ENCODE measurements around the gene MYADML2.

The MYADML2 gene

DNA sequence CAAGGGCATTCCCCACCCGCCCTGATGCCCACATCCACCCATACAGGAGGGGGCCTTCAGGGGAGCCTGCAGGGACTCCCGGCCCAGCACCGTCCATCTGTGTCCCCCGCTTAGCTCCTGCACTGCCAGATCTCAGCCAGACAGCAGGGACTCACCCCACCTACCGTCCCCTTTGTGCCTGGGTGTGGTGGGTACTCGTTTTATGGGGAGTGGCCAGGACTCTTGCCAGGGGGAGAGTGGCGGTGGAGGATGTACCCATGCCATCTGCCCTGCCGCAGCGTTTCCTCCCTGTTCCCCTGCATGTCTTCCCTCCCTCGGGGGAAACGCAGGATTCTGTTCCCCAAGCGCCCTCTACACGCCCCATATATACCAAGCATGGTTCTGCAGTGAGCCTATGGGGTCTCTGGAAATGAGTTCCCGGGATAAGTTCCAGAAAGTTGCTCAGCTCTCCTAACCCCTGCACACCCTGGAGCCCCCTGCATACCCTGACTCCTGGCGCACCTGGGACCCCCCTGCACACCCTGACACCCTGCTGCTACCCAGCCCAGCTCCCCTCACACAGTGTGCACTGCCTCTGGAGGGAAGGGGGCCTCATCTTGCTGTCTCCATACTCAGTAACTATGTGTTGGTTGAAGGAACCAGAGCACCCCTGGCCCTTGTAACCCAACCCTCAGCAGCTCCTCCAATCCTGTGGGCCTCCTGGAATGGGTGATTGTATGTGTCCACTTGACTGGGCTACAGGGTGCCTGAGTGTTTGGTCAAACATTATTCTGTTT lies 15.3 kb downstream of the MYADML2 start:
- DNase-seq (ENCODE audit: extremely low read depth, low read depth) = no peak

DNA sequence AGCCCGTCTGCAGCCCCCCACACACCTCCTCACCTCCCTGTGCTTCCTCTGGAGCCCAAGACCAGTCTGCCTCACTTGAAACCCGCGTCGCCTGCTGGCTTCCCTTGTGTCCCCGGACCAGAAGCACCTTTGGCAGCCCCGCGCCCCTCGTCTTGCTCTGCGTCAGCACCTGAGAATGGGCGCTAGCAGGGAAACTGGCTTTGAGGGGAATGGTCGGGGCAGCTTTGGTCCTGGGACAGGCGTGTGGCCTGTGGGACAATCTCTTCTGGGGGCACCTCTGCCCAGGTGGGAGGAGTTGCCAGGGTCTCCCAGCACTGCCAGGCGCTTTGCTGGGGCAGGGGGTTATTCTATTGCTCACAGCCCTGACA lies 15.9 kb downstream of the MYADML2 start:
- no peak for DNase-seq (ENCODE audit: extremely low read depth, low read depth)
- TF ChIP-seq, protein P1, sequence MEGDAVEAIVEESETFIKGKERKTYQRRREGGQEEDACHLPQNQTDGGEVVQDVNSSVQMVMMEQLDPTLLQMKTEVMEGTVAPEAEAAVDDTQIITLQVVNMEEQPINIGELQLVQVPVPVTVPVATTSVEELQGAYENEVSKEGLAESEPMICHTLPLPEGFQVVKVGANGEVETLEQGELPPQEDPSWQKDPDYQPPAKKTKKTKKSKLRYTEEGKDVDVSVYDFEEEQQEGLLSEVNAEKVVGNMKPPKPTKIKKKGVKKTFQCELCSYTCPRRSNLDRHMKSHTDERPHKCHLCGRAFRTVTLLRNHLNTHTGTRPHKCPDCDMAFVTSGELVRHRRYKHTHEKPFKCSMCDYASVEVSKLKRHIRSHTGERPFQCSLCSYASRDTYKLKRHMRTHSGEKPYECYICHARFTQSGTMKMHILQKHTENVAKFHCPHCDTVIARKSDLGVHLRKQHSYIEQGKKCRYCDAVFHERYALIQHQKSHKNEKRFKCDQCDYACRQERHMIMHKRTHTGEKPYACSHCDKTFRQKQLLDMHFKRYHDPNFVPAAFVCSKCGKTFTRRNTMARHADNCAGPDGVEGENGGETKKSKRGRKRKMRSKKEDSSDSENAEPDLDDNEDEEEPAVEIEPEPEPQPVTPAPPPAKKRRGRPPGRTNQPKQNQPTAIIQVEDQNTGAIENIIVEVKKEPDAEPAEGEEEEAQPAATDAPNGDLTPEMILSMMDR (IDR thresholded peaks at IDR 0.05; ENCODE audit: low read depth, low read length) = no peak

More for the DNA sequence above, 15.3 kb downstream of the MYADML2 start:
- TF ChIP-seq, protein P1 (IDR thresholded peaks at IDR 0.05; ENCODE audit: low read depth, low read length) = no peak

DNA sequence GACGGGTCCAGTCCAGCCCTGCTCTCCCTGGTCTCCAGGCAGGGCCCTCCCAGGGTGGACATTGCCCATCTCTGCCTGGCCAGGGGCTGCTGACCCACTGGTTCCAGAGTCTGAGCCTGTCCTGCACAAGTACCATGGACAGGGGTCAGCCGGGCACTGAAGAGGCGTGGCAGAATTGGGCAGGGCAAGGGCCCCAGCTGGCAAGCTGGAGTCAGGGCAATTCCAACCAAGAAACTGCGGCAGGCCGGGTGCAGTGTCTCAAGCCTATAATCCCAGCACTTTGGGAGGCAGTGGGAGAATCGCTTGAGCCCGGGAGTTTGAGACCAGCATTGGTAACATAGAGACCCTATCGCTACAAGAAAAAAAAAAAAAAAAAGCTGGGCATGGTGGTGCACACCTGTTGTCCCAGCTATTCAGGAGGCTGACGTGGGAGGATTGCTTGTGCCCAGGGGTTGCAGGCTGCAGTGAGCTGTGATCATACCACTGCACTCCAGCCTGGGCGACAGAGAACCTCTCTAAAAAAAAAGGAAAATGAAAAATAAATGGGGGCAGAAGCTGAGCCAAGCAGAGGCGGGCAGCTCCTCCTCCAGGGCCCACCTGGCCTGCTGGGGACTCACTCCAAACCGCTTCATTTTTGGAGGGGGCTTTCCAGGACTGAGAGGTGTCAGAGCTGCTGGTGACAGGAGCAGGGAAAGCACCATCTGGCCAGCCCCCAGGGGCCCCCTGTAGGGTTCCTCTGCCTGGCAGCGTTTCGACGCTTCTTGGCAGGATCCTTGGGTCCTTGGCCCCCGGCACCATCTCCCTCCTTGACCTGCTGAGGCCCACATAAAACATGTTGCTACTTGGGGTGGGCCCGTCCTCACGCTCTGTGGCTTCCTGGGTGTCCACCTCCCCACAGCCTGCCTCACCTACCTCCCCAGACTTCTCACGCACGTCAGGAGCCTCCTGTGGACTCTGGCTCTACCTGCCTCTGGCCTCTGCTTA lies 16.6 kb downstream of the MYADML2 start:
- TF ChIP-seq, protein P1 (IDR thresholded peaks at IDR 0.05; ENCODE audit: low read depth, low read length) = no peak

DNA sequence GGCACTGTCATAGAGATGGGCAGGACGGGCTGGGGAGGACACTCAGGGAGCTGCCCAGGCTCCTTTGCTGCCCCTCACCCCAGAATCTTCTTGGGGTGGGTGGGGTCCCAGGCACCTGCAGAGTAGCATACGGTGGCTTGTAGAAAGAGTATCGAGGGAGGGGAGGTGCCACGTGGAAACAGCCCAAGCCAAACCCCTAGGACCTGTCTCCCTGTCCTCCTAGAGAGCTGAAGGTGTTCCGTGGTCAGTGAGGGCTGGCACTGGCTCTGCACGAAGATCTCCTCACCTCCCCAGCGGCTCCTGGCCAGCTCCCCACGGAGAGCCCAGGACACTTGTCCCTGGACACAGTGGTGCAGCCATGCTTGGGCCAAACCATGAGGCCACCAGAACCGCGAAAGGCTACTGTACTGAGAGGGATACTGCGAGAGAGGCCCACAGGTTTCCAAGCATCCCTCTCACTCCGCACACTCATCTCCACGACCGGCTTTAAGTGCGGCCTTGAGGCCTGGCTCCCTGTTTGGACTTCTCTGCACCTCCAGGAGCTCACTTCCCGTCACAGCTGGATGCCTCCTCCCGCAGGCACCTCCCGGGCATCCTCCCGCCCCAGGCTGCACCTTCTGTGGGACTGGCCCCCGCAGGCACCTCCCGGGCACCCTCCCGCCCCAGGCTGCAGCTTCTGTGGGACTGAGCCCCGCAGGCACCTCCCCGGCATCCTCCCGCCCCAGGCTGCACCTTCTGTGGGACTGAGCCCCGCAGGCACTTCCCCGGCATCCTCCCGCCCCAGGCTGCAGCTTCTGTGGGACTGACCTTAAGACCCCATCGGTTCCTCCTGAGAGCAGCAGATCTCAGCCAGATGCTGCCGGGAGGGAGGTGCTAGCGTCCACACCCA lies 17.5 kb downstream of the MYADML2 start:
- no peak for DNase-seq (ENCODE audit: extremely low read depth, low read depth)
- TF ChIP-seq, protein P1 (IDR thresholded peaks at IDR 0.05; ENCODE audit: low read depth, low read length) = no peak

More for the DNA sequence above, 16.6 kb downstream of the MYADML2 start:
- no peak for DNase-seq (ENCODE audit: extremely low read depth, low read depth)

DNA sequence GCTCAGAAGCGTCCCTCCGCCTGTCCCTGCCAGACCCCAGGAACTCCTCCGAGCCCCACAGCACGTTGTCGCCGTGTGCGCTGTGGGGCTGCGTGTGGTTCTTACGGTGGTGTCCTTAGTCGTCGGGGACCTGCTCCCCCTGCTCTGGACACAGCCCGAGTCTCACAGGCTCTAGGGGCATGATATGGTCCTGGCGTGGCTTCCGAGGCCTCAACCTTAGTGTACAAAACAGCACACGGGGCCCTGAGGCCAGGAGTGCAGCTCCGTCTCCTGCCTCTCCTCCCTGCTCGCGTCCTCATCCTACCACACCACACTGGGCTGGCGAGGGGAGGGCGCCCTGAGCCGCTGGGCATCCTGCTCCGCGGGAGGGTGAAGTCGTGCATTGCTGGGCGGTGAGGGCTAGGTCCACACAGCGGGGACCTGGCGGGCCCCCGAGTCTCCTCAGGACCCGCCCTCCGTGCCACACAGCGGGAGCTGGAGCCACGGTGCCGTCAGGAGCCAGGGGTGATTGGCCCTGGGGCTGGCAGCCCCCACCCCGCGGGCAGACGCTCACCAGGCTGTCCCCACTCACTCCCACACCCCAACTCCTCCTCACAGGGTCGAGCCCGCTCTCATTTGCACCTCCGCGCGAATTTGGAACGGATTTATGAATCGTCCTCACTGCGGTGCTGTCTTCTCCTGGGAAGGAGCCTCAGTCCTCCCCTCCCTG lies 18.3 kb downstream of the MYADML2 start:
- DNase-seq (ENCODE audit: extremely low read depth, low read depth) = no peak
- TF ChIP-seq, protein P1 (IDR thresholded peaks at IDR 0.05; ENCODE audit: low read depth, low read length) = no peak

DNA sequence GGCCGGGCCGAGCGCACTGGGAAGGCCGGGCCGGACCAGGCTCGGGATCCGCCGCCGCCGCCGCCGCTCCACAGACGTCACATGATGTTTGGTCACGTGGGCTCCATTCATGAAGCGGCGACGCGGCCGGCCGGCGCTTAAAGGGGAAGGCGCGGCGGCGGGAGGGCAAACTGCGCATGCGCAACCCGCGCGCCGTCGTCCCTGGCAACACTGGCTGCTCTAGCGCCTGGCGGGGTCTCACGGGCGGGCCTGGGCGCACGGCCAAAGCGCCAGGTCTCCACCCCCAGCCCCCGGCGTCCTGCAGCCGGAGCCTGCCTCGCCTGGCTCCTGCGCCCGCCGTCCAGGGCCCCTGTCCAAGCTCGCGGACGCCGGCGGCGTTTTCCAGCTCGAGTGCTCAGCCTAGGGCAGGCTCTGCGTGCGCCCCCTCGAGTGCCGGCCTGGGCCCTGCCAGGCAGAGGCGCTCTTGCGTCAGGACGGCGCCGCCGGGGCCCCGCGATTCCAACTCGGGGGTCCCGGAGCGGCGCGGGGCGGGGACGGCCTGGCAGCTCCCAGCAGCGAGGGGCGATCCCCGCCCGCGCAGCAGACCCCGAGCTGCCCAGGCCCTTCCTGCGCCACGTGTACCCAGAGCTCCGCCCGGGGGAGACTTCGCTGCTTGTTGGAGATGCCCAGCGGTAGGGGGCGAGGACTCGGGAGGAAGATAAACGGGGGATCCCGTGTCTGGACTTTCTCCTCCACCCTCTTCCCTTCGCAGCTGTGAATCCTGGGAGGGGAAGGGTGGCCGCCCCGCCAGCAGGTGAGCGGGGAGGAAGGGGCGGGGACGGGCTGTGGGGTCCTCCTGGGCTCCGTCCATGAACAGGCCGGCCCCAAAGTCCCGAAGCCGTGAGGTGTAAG lies 19.1 kb downstream of the MYADML2 start, which contains the start of gene MAFG:
MAFG (minus strand) TSS at position 83 of the 891 bp plus-strand sequence. CDS start 4,550 bp downstream, outside the sequence.
- peak; percentile 88 for DNase-seq (ENCODE audit: extremely low read depth, low read depth)
- TF ChIP-seq, protein P1 (IDR thresholded peaks at IDR 0.05; ENCODE audit: low read depth, low read length) = peak; percentile 18

Data from AG09319 (cell line).